HUES64 (cell line): ENCODE data around the gene SNRPD3.
"Not testable (repeated sequence)": the region's sequence is repeated elsewhere in the genome, so short reads cannot be mapped to it uniquely, and the experiment has no call there.

Experiments
- H3K27ac ChIP-seq: 2 replicates; pipeline ENCODE4 v1.7.0; 2013; ENCODE audit warnings: low read depth, low read length, inconsistent platforms
- H3K27me3 ChIP-seq: 2 replicates; pipeline ENCODE4 v1.6.1; 2013; ENCODE audit warnings: mild to moderate bottlenecking, low read length; ENCODE audit not compliant: insufficient read depth
- H3K36me3 ChIP-seq: 2 replicates; pipeline ENCODE4 v1.6.1; 2013; ENCODE audit warnings: mild to moderate bottlenecking, low read length; ENCODE audit not compliant: insufficient read depth
- H3K4me1 ChIP-seq: 2 replicates; pipeline ENCODE4 v1.6.1; 2013; ENCODE audit warnings: mild to moderate bottlenecking, low read length, moderate library complexity; ENCODE audit not compliant: insufficient read depth
- H3K4me3 ChIP-seq: 2 replicates; pipeline ENCODE4 v1.5.1; 2013; ENCODE audit warnings: mild to moderate bottlenecking, low read length, moderate library complexity
- H3K9ac ChIP-seq: 2 replicates; pipeline ENCODE4 v1.6.1; 2013; ENCODE audit warnings: mild to moderate bottlenecking, low read depth, low read length
- H3K9me3 ChIP-seq: 2 replicates; pipeline ENCODE4 v1.6.1; 2013; ENCODE audit warnings: low read depth, low read length; ENCODE audit not compliant: insufficient read depth
- WGBS: fragments of 150-250, 120-280 bp; methylation state at CpG from one replicate; pipeline ENCODE4 v1.1.7; 2013; ENCODE audit warnings: missing lambda C conversion rate; 5-methylcytosine and 5-hydroxymethylcytosine counted together

Gene SNRPD3

GRCh38 chr22:24602847-24603769 lies 47.3 kb downstream of the SNRPD3 start, which contains the start of gene GGT1:
Gene GGT1, plus strand, starts transcription at chr22:24603193. Its CDS starts 7,889 bp downstream, at chr22:24611082.
- H3K4me3 ChIP-seq: peak within 1 kb of the TSS; percentile 29; the same call in 1 of the 2 replicates
- not testable (repeated sequence) for H3K27me3 ChIP-seq, H3K9ac ChIP-seq, H3K9me3 ChIP-seq, H3K36me3 ChIP-seq, H3K27ac ChIP-seq
- 42% methylated on average over 19 of the region's 22 CpGs for WGBS
- peaks cover 13% of the 10 kb centered on the region; the same call in 1 of the 2 replicates for H3K4me1 ChIP-seq

- H3K9ac ChIP-seq, H3K27ac ChIP-seq, H3K36me3 ChIP-seq, H3K4me3 ChIP-seq, H3K9me3 ChIP-seq, H3K27me3 ChIP-seq: not testable (repeated sequence)
- 33% methylated on average over 14 of the region's 18 CpGs for WGBS
- H3K4me1 ChIP-seq: peaks cover 13% of the 10 kb centered on the region; the same call in 1 of the 2 replicates
These were observed 48.2 kb downstream of the SNRPD3 start for GRCh38 chr22:24603770-24604629.

- not testable (repeated sequence) for H3K4me1 ChIP-seq, H3K27ac ChIP-seq, H3K36me3 ChIP-seq, H3K9me3 ChIP-seq, H3K9ac ChIP-seq, H3K4me3 ChIP-seq, H3K27me3 ChIP-seq
- WGBS: 74% methylated on average over 2 of the region's 2 CpGs
These were observed 50.5 kb downstream of the SNRPD3 start for GRCh38 chr22:24606340-24606739.

GRCh38 chr22:24607429-24607983 lies 51.7 kb downstream of the SNRPD3 start:
- H3K36me3 ChIP-seq, H3K9ac ChIP-seq, H3K4me3 ChIP-seq, H3K27me3 ChIP-seq, H3K9me3 ChIP-seq, H3K4me1 ChIP-seq, H3K27ac ChIP-seq: not testable (repeated sequence)
- 81% methylated on average over 18 of the region's 18 CpGs for WGBS

GRCh38 chr22:24608327-24608726 lies 52.5 kb downstream of the SNRPD3 start:
- H3K4me1 ChIP-seq, H3K4me3 ChIP-seq, H3K9ac ChIP-seq, H3K9me3 ChIP-seq, H3K36me3 ChIP-seq, H3K27me3 ChIP-seq, H3K27ac ChIP-seq: not testable (repeated sequence)
- 89% methylated on average over 6 of the region's 6 CpGs for WGBS

GRCh38 chr22:24609888-24610287 lies 54.1 kb downstream of the SNRPD3 start:
- 89% methylated on average over 3 of the region's 3 CpGs for WGBS
- H3K27ac ChIP-seq, H3K9ac ChIP-seq, H3K27me3 ChIP-seq, H3K36me3 ChIP-seq, H3K9me3 ChIP-seq, H3K4me3 ChIP-seq, H3K4me1 ChIP-seq: not testable (repeated sequence)

GRCh38 chr22:24614794-24615193 lies 59.0 kb downstream of the SNRPD3 start:
- not testable (repeated sequence) for H3K4me1 ChIP-seq, H3K27me3 ChIP-seq, H3K36me3 ChIP-seq, H3K4me3 ChIP-seq, H3K9me3 ChIP-seq, H3K27ac ChIP-seq, H3K9ac ChIP-seq
- WGBS: 76% methylated on average over 12 of the region's 15 CpGs

- not testable (repeated sequence) for H3K9me3 ChIP-seq, H3K4me3 ChIP-seq, H3K27me3 ChIP-seq, H3K9ac ChIP-seq, H3K36me3 ChIP-seq, H3K27ac ChIP-seq, H3K4me1 ChIP-seq
- WGBS: 75% methylated on average over 4 of the region's 5 CpGs
These were observed 65.4 kb downstream of the SNRPD3 start for GRCh38 chr22:24621244-24621643.

- WGBS: 93% methylated on average over 2 of the region's 2 CpGs
- not testable (repeated sequence) for H3K27me3 ChIP-seq, H3K36me3 ChIP-seq, H3K9ac ChIP-seq, H3K4me1 ChIP-seq, H3K9me3 ChIP-seq, H3K4me3 ChIP-seq, H3K27ac ChIP-seq
These were observed 66.8 kb downstream of the SNRPD3 start for GRCh38 chr22:24622596-24622995.
